Loucy (cell line): ENCODE results near the gene ACOXL.

ENCODE experiments used
- CTCF ChIP-seq: fragments of 200-600 bp; sonication (generic); conservative IDR thresholded peaks from 2 replicates; pipeline ENCODE4 v1.5.1; 2014; ENCODE audit warnings: mild to moderate bottlenecking, antibody characterized with exemption, low read length
- EZH2phosphoT487 ChIP-seq: fragments of 200-600 bp; IDR thresholded peaks from 2 replicates; pipeline ENCODE4 v1.6.1; 2018; ENCODE audit warnings: antibody characterized with exemption, mild to moderate bottlenecking, moderate library complexity, borderline replicate concordance

DNA sequence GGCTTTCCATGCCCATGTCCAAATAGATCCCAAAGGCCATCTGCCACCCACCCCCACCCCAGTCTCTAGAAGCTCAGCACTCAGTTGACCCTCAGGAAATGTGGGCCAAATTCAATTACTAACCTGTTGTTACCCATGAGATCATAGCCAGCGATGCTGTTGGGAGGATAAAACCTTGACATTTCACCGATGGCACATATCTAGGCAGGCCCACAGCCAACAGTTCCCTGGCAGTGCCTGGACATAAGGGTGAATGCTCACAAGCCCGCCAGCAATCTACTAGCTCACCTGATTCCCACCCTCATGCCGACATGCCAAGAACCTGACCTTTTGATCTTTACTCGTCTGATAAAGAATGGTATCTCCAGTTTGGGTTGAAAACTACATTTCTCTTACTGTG lies 11.8 kb upstream of the ACOXL start:
- TF ChIP-seq EZH2phosphoT487 (no peak), CTCF (no peak)
